ENCODE results near the gene CUBN. TPM values are rescaled to one million over a fixed set of nuclear protein-coding genes. Genes with fewer than 3 reads are reported as not detected.
A peak's percentile ranks its signal among the peaks of the same experiment; 100 is the strongest.

The CUBN gene
- total RNA-seq, 4 donors from 2014 or later, result 13.4 to 31.0 (median 19.7) TPM

- Histone ChIP-seq H3K27ac (peak overlapping the region in 2 of 3 donors; percentile 82 to 91), H3K27me3 (no peaks in the 10 kb centered on the region), H3K4me1 (peaks cover 10 to 21% of the 10 kb centered on the region in 2 donors), H3K9me3 (no peaks in the 10 kb centered on the region), H3K36me3 (no peaks in the 10 kb centered on the region), H3K4me3 (replicated peaks in 1 of 3) (no peak overlapping the region)
- 87 to 91% methylated on average over 7 of the region's 7 CpGs for WGBS, 2 donors
- intact Hi-C loops (cut with DNase I), result no loop called here
- no peak for DNase-seq
- TF ChIP-seq POLR2A (IDR thresholded peaks at IDR 0.05), result no peak
Measured at GRCh38 chr10:17033529-17034260, 95.9 kb downstream of the CUBN start.

- intact Hi-C loops (cut with DNase I), result no loop called here
- TF ChIP-seq CTCF (IDR thresholded peaks at IDR 0.05) (no peak), POLR2A (IDR thresholded peaks at IDR 0.05) (peak in 1 of 2 donors; percentile 80)
- H3K36me3 ChIP-seq, result no peaks in the 10 kb centered on the region
- WGBS, 2 donors, result 60 to 62% methylated on average over 13 of the region's 13 CpGs
- peak overlapping the region in 2 of 3 donors; percentile 16 to 20 for H3K4me3 ChIP-seq (replicated peaks in 1 of 3)
- H3K4me1 ChIP-seq, result peaks cover 12 to 21% of the 10 kb centered on the region in 2 donors
- H3K27me3 ChIP-seq, result no peaks in the 10 kb centered on the region
- peak; percentile 57 to 73 for DNase-seq
- peak overlapping the region; percentile 82 to 91 (median 90) for H3K27ac ChIP-seq
- H3K9me3 ChIP-seq, result no peaks in the 10 kb centered on the region
Measured at GRCh38 chr10:17031637-17032635, 97.7 kb downstream of the CUBN start.

- no peak for DNase-seq
- H3K4me1 ChIP-seq, result peaks cover 12 to 38% of the 10 kb centered on the region in 2 donors
- intact Hi-C loops (cut with DNase I), result no loop called here
- no peaks in the 10 kb centered on the region for H3K9me3 ChIP-seq
- no peak overlapping the region for H3K4me3 ChIP-seq (replicated peaks in 1 of 3)
- no peaks in the 10 kb centered on the region for H3K27me3 ChIP-seq
- H3K27ac ChIP-seq, result peak overlapping the region in 2 of 3 donors; percentile 48 to 57
- no peaks in the 10 kb centered on the region for H3K36me3 ChIP-seq
- 67 to 75% methylated on average over 9 of the region's 9 CpGs for whole genome bisulfite sequencing, 2 donors
- TF ChIP-seq POLR2A (IDR thresholded peaks at IDR 0.05) (no peak), CTCF (IDR thresholded peaks at IDR 0.05) (no peak)
Measured at GRCh38 chr10:17029581-17030271, 99.9 kb downstream of the CUBN start.

- intact Hi-C loops (cut with DNase I), result no loop called here
- H3K27ac ChIP-seq, result peak overlapping the region in 2 of 3 donors; percentile 48 to 57
Measured at GRCh38 chr10:17029239-17029580, 100.4 kb downstream of the CUBN start.

More at GRCh38 chr10:17029239-17029580, 100.4 kb downstream of the CUBN start:
- Histone ChIP-seq H3K4me3 (replicated peaks in 1 of 3) (no peak overlapping the region), H3K36me3 (no peaks in the 10 kb centered on the region), H3K9me3 (no peaks in the 10 kb centered on the region), H3K27me3 (no peaks in the 10 kb centered on the region), H3K4me1 (peaks cover 15 to 43% of the 10 kb centered on the region in 2 donors)
- DNase-seq, result no peak
- TF ChIP-seq POLR2A (IDR thresholded peaks at IDR 0.05) (no peak), CTCF (IDR thresholded peaks at IDR 0.05) (no peak)
- WGBS, 2 donors, result 68% methylated on average over 4 of the region's 4 CpGs
